GM21529 (cell line): Measurements from ENCODE around the gene SPO11.
"Not testable (repeated sequence)": the region's sequence is repeated elsewhere in the genome, so short reads cannot be mapped to it uniquely, and the experiment has no call there.

ENCODE experiments used
- ATAC-seq: cut with Tn5 transposase; IDR thresholded peaks from one replicate; pipeline ENCODE4 v1.9.1; 2021; ENCODE audit not compliant: unreplicated experiment

SPO11 gene

DNA sequence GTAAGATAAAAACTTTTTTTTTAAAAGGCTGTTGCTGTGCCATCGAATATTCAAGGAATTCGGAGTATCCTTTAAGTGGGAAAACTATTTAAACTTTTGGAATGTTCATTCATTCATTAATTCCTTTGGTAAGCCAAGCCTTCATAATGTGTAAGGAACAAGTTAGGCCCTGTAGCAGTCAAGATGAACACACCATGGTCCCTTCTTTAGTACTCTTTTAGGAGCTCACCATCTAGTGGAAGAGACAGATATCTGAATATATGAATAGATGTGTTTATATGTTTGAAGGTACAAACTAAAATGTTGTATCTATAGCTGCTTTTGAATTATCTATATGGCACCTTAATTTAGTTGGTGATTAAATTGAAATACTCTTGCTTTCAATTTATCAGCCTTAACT lies 5.8 kb downstream of the SPO11 start:
- no peak for ATAC-seq

DNA sequence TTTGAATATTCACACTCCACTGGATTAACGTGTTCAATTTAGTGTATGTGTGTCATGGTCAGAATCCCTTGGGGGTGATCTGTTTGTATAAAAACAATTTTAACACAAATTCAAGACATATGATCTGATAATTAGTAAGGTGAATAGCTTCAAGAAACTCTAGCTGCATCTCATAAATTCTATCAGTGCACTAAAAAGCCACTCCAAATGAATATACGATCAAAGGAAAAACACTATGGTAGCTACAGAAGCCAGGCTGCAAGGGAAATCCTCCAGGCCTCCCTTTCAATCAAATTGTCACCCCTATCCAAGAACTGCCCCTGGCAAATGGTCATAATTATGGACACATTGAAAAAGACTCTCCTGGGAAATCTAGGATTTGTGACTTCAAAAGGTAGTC lies 12.1 kb downstream of the SPO11 start:
- ATAC-seq, result no peak

DNA sequence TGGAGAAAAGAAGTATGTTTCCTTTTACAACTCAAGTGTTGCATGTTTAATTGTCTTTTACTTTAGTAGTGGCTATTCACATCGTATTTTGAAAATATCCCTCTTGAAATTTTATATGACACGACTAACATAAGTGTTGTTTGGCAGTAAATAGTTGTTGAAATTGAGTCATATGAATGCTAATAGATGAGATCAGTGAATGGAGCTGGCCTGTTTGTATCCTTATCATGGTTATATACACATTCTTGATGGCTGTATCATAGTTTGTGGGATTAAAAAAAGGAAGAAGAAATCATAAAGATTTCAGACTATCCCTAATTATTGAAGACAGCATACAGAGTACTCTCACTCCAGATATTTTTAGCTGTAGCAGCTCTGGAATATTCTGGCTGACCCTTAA lies 13.2 kb downstream of the SPO11 start:
- no peak for ATAC-seq

DNA sequence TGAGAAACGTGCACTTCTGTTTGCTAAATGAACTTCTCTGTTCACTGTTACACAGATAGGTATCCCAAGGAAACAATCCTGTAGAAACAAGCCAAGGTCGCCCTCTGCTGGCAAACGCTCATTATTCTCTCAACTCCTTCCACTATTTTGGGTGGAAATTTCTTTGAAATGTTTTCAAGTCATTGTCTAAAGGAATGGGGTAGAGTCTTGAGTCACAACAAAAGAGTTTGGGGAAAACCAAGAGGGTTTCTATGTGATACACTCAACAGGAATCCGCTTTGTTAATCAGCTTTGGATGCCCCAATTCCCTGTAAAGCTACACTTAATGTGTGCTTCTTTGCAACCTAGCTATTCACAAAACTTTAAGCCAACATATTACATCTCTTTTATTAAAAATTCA lies 16.9 kb downstream of the SPO11 start:
- ATAC-seq, result no peak

DNA sequence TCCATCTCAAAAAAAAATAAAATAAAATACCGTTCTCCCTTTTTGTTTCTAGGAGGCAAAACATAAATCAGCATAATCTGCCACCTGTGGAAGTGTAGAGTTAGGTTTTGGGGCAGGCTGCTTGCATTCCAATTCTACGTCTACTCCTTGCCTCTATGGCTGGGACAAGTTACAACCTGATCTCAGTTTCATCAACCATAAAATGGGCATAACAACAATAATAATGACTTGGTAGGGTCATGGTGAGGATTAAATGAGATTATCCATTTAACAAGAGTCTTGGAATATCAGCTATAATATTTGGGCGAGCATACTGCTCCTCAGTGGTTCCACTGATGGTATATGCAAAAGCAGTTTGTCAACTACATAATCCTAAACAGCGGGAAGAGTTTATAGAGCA lies 17.8 kb downstream of the SPO11 start:
- ATAC-seq, result no peak

DNA sequence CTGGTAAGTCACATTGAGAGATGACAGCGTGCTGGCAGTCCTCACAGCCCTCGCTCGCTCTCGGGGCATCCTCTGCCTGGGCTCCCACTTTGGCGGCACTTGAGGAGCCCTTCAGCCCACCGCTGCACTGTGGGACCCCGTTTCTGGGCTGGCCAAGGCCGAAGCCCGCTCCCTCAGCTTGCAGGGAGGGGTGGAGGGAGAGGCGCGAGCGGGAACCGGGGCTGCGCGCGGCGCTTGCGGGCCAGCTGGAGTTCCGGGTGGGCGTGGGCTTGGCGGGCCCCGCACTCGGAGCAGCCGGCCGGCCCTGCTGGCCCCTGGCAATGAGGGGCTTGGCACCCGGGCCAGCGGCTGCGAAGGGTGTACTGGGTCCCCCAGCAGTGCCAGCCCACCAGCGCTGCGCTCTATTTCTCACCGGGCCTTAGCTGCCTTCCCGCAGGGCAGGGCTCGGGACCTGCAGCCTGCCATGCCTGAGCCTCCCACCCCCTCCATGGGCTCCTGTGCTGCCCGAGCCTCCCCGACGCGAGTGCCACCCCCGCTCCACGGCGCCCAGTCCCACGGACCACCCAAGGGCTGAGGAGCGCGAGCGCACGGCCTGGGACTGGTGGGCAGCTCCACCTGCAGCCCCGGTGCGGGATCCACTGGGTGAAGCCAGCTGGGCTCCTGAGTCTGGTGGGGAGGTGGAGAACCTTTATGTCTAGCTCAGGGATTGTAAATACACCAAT lies 18.8 kb downstream of the SPO11 start:
- not testable (repeated sequence) for ATAC-seq

DNA sequence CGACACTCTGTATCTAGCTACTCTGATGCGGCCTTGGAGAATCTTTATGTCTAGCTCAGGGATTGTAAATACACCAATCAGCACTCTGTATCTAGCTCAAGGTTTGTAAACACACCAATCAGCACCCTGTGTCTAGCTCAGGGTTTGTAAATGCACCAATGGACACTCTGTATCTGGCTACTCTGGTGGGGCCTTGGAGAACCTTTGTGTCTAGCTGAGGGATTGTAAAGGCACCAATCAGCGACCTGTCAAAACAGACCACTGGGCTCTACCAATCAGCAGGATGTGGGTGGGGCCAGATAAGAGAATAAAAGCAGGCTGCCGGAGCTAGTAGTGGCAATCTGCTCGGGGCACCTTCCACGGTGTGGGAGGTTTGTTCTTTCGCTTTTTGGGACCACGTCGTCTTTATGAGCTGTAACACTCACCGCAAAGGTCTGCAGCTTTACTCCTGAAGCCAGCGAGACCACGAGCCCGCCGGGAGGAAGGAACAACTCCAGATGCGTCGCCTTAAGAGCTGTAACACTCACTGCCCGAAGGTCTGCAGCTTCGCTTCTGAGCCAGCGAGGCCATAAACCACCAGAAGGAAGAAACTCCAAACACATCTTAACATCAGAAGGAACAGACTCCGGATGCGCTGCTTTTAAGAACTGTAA lies 19.4 kb downstream of the SPO11 start:
- ATAC-seq, result not testable (repeated sequence)

DNA sequence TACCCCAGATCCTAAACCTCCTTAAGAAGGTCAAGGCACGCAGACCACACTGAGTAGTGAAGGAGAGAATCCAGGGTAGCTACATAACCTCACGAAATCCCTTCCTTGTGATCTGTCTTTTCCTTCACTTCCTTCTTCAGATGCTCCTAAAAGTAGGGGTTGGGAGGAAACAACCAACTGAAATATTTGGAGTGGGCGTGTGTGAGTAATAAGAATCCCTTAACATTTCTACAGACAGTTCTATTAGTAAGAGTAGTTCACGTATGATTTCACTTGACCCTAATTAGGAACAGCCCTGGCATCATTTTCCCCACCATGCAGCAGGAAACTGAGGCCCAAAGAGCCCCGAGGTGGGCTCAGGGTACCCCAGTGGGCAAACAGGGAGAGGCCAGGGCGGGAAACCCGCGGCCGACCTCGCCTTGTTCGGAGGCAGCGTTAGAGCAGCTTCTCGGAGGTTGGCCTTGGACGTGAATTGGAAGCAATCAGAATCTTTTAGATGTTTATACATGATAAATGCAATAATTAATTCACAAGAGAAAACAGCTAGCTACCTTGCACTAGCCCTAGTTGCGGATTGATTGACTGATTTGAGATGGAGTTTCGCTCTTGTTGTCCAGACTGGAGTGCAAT lies 20.6 kb downstream of the SPO11 start:
- ATAC-seq, result no peak

DNA sequence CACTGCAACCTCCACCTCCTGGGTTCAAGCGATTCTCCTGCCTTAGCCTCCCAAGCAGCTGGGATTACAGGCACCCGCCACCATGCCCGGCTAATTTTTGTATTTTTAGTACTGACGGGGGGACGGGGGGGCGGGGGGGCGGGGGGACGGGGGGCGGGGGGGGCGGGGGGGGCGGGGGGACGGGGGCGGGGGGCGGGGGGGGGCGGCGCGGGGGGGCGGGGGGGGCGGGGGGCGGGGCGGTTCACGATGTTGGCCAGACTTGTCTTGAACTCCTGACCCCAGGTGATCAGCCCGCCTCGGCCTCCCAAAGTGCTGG lies 21.1 kb downstream of the SPO11 start:
- not testable (repeated sequence) for ATAC-seq

DNA sequence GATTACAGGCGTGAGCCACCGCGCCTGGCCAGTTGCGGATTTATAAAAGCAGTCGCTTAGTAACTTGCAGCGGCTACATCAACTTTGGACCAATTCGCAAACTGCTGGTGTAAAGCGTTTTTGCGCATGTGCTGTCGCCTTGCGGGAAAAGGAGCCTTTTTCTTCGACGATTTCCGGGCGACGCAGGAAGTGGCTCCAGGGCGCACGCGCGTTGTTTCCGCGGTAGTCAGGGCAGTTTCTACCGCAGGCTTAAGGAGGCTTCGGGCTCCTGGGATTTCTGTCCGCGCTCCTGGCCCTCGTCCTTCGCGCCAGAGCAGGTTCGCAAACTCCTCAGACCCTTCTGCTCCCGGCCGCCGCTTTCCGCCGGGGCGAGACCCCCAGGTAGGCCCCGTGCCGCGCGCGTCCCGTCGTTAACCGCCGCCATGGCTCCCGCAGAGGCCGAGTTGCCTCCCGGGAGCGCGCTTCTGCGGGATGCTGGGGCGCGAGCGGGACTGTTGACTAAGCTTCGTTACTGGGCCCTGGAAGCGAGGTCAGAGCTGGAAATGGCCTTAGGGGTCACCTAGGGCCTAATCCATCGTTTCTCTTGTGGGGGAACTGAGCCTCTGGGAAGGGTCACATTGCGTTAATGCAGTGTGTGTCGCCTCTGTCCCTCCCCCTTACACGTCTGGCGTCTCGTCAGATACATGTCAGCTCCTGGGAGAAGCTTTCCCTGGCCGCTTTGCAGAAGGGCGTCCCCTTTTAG lies 21.6 kb downstream of the SPO11 start, which contains the start of gene RAE1:
TSS of gene RAE1 (plus strand) at position 214 of the 742 bp plus-strand sequence. CDS start 2,784 bp downstream, outside the sequence.
- ATAC-seq, result peak; percentile 88

DNA sequence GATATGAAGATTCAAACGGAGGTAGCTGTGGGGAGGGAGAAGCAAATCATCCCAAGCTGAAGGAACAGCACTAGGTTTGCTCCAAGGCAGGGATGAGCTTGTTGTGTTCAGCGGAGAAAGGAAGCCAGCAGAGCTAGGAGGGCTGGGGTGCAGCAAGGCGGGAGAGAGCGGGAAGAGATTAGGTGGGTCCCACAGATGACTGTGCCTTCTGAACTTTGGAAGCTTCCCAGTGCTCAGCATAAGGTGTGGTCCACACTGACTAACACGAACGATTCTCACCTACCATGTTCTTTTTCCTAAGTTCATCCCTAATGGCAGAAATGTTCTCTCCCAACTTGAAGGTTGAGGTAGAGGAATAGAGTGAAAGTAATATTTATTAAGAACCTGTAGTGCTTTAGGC lies 22.7 kb downstream of the SPO11 start:
- no peak for ATAC-seq

DNA sequence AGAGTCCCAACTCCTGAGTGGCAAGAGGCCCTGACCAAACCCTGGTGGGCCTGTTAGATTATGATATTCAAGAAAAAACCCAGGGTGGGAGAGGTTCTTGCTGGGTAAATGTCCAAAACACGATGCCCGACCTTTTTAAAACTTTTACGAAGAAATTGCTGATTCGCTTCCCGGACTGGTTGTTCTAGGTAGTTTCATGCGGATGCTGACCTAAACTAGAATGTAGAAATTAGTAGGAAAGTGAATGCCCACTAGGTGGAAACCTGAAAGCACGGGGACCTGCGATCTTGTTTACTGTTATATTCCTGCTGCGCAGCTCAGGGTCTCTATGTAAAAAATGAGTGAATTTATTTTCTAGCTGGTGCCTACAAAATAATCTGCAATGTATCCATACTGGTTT lies 23.7 kb downstream of the SPO11 start:
- ATAC-seq, result no peak

DNA sequence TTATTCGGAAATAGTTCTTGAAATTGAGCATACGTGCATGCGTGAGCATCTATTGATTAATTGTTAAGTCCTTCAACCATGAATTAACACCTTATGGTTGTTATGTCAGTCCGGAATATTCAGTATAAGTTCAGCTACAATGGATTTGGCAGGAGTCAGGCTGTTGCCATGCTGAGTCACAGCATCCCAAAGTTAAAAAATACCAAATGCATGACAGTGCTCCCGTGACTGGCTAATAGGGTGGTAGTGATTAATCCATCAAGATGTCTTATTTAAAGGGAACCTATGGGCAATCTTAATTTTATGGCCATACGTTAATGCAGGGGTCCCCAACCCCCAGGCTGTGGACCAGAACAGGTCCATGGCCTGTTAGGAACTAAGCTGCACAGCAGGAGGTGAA lies 31.9 kb downstream of the SPO11 start:
- ATAC-seq, result no peak

DNA sequence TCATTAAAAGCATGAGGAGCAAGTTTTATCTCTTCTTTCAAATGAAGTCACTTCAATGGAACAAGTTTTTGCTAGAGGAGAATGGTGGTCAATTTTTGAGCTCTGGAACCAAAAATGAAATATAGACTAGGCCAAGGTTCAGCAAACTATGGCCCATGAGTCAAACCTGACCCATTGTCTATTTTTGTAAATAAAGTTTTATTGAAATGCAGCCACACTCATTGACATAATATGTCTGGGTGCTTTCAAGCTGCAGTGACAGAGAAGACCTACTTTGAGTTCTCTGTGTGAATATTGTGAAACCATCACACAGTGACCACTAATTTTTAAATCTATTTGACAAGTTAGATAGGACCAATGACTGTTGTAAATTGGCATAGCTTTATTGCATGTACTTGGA lies 34.8 kb downstream of the SPO11 start:
- no peak for ATAC-seq

DNA sequence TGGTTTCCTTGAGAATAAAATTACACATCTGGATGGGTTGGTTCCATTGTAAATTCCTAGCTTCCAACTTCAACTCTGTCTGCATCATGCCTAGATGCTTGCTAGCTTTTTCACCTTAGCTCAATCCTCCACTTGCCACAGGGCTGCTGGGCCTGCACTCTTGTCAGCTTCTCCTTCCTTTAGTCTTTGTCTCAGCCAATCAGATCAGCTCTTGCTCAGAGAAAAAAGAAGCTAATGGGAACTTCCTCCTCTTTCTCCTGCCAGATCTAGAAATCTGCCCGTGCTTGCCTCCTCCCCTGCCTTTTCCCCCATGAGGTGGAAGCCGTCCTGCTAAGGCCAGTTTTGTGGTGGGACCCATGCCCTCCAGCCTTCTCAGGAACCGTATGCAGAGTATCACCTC lies 40.0 kb downstream of the SPO11 start:
- ATAC-seq, result no peak

DNA sequence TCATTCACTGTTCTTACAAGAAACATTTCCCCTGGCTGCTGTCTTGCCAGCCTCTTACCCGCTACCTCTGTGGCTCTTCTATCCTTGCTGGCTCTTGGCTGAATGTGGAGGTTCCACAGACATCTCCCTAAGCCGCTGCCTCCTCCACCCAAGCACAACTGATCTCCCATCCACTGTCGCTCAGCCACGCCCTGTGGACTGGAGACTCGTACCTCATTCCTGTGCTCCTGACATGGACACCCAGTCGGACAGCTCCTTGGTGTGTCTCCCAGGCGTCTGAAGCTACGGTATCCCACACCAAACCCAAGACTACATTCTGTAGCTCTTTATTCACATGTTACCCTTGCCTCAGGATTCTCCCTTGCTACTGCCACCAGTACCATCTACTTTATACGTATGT lies 40.7 kb downstream of the SPO11 start:
- no peak for ATAC-seq

DNA sequence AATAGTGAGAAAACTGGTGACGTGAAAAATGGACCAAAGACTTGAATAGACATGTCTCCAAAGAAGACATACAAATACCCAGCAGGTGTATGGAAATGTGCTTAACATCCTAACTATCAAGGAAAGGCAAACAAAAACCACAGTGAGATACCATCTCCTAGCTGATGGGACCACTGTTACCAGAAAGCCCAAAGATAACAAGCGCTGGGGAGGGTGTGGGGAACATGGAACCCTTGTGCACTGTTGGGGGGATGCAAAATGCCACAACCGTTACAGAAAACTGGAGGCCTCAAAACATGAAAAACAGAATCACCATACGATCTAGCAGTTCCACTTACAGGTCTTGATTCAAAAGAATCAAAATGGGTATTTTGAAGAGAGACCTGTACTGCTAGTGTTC lies 41.8 kb downstream of the SPO11 start:
- ATAC-seq, result no peak

DNA sequence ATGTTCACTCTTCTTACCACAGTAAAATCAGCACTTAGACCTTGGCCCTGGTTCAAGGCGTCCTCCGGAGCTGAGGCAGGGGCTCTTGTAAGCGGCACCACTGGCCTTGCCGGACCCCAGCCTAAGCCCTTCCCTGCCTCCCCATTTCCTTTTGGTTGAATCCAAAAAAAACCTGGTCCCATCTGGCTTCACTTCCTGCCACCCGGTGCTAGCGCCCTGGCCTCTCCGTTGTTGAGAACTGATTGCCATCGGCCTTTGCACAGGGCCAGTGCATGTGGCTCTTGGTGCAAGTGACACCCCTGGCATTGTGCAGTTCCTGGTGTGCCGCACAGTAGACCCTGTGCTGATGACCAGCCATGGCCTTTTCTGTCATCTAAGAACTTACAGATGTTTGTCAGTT lies 42.6 kb downstream of the SPO11 start:
- no peak for ATAC-seq

DNA sequence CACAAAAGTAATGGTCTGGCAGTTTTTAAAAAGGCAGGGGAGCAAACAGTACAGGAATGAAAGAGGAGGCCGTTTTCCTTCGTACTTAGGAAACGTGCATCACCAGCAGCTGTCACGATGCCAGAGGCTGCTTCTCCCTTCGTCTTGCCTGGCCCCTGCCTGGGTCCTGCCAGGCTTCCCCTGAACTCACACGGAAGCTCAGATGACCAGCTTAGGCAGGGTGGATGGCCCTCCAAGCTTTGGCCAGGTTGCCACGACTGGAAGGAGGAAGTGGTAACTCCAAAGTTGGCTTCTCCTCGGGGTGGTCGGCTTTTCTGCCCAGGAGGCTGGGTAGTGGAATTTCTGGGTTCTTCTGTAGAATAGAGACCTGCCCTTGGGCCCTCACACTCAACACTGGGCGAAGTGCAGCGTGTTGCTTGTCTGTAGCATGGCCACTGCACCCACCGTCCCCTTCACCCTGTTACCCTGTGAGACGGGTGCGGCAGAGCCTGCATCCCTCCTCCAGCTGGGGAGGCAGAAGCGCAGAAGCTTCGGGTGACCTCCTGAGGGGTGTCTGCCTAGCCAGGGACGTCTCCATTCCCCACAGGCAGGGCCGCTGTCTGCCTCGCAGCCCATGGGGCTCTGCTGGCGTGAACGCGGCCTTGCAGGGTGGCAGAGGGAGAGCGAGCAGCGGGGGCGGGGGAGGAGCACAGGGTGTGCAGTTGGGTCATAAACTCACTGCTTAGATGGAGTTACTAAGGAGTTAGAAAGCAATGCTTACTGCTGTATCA lies 43.2 kb downstream of the SPO11 start:
- ATAC-seq, result no peak

DNA sequence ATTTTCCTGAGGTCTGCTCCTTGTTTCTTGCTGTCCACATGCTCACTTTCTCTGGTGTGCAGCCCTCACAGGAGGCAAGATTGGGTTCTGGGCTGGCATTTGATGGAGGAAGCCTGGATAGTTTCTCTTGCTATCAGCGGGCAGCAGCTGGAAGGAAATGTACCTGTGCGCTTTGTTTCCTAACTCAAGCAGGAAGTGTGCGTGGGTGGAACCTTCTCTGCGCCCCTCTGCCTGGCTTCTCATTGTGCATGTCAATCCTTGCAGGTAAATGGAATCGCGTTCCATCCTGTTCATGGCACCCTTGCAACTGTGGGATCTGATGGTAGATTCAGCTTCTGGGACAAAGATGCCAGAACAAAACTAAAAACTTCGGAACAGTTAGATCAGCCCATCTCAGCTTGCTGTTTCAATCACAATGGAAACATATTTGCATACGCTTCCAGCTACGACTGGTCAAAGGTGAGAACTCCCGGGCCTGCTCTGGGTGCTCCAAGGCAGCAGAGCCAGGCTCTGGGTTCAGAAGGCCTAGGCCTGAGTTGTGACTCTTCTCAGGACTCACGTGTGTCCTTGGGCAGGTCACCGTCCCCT lies 44.8 kb downstream of the SPO11 start:
- no peak for ATAC-seq
